GM10847 (cell line): ENCODE results near the gene MYO16.

Experiments
- POLR2A ChIP-seq: IDR thresholded peaks from 2 replicates; pipeline ENCODE4 v1.6.1; 2011; ENCODE audit not compliant: insufficient read length; ENCODE audit errors: extremely low read depth

MYO16 gene

GRCh38 chr13:108752276-108752675 is 122.9 kb downstream of the MYO16 start:
- TF ChIP-seq POLR2A = no peak

- TF ChIP-seq POLR2A = no peak
These were observed 125.7 kb downstream of the MYO16 start for GRCh38 chr13:108755083-108755482.

GRCh38 chr13:108760129-108760528 is 130.7 kb downstream of the MYO16 start:
- no peak for TF ChIP-seq POLR2A

- no peak for TF ChIP-seq POLR2A
These were observed 131.1 kb downstream of the MYO16 start for GRCh38 chr13:108760541-108760940.

- no peak for TF ChIP-seq POLR2A
These were observed 138.6 kb downstream of the MYO16 start for GRCh38 chr13:108768035-108768434.

- no peak for TF ChIP-seq POLR2A
These were observed 140.0 kb downstream of the MYO16 start for GRCh38 chr13:108769213-108770070.

- TF ChIP-seq POLR2A = no peak
These were observed 146.2 kb downstream of the MYO16 start for GRCh38 chr13:108775597-108775996.

GRCh38 chr13:108776650-108777049 is 147.2 kb downstream of the MYO16 start:
- TF ChIP-seq POLR2A = no peak

GRCh38 chr13:108777421-108778420 is 148.3 kb downstream of the MYO16 start:
- no peak for TF ChIP-seq POLR2A

GRCh38 chr13:108779308-108779707 is 149.9 kb downstream of the MYO16 start:
- no peak for TF ChIP-seq POLR2A

- TF ChIP-seq POLR2A = no peak
These were observed 151.3 kb downstream of the MYO16 start for GRCh38 chr13:108780706-108781105.

- TF ChIP-seq POLR2A = no peak
These were observed 151.9 kb downstream of the MYO16 start for GRCh38 chr13:108781312-108781711.

GRCh38 chr13:108785844-108786243 is 156.4 kb downstream of the MYO16 start:
- TF ChIP-seq POLR2A = no peak

- TF ChIP-seq POLR2A = no peak
These were observed 157.2 kb downstream of the MYO16 start for GRCh38 chr13:108786456-108787200.
